Gastroesophageal sphincter (tissue), 4 donors: ENCODE measurements around the gene APOBEC3F. TPM values are rescaled to one million over a fixed set of nuclear protein-coding genes. Genes with fewer than 3 reads are reported as not detected.

Experiments
- ATAC-seq: fragments of 150-250 bp; one replicate; pipeline ENCODE4 v1.9.1; 2016; ENCODE audit warnings: mild to moderate bottlenecking, moderate library complexity
- H3K27ac ChIP-seq, 4 donors: fragments of 200-600 bp; sonication (generic) in 3 of 4; 1 replicate in 3 of 4; 2 replicates in 1 of 4; pipeline ENCODE4 v1.5.1; 2016 to 2019
- H3K27me3 ChIP-seq: fragments of 200-600 bp; sonication (generic); one replicate; pipeline ENCODE4 v1.5.1; 2019
- H3K36me3 ChIP-seq, 2 donors: fragments of 200-600 bp; sonication (generic); one replicate each; pipeline ENCODE4 v1.5.1; 2019; ENCODE audit warnings: control low read depth in 1 of 2
- H3K4me1 ChIP-seq, 3 donors: fragments of 200-600 bp; sonication (generic); 1 replicate in 2 of 3; 2 replicates in 1 of 3; pipeline ENCODE4 v1.5.1; 2016 to 2019; ENCODE audit warnings: control low read depth in 2 of 3
- H3K4me3 ChIP-seq, 2 donors: fragments of 200-600 bp; sonication (generic); one replicate each; pipeline ENCODE4 v1.5.1; 2019; ENCODE audit warnings: mild to moderate bottlenecking in 1 of 2, moderate library complexity in 1 of 2
- H3K9me3 ChIP-seq, 3 donors: fragments of 200-600 bp; sonication (generic); one replicate each; pipeline ENCODE4 v1.5.1; 2017 to 2019; ENCODE audit warnings: control low read depth in 2 of 3
- EP300 ChIP-seq: sonication (generic); formaldehyde crosslinking; IDR thresholded peaks from one replicate; pipeline ENCODE4 v1.6.1; 2017; ENCODE audit warnings: antibody characterized with exemption, mild to moderate bottlenecking
- POLR2A ChIP-seq, 2 donors: fragments of 450-650 bp; IDR thresholded peaks; one replicate each; pipeline ENCODE4 v1.6.1; 2017; ENCODE audit warnings: antibody characterized with exemption in 2 of 2, mild to moderate bottlenecking in 2 of 2, moderate library complexity in 1 of 2
- POLR2AphosphoS5 ChIP-seq: sonication (generic); formaldehyde crosslinking; IDR thresholded peaks from one replicate; pipeline ENCODE4 v1.6.1; 2017; ENCODE audit warnings: antibody characterized with exemption
- WGBS, 2 donors: methylation state at CpG; one replicate each; pipeline ENCODE4 v1.1.5; 2018; ENCODE audit warnings: low coverage in 1 of 2; 5-methylcytosine and 5-hydroxymethylcytosine counted together
- total RNA-seq, 4 donors: library from RNA; depleted of rRNA; stranded (reverse); fragments of >200 nt; gene quantifications; one replicate each; pipeline ENCODE4 v1.1.0, GENCODE V29; 2016
- TF ChIP-seq, protein P1 (sequence below), 4 experiments: fragments of 200-600 bp in 2 of 4; fragments of 450-650 bp in 2 of 4; sonication (generic) in 1 of 4; IDR thresholded peaks; one replicate each; pipeline ENCODE4 v1.5.1; 2017 to 2019; ENCODE audit warnings: antibody characterized with exemption in 4 of 4, mild to moderate bottlenecking in 2 of 4, moderate library complexity in 2 of 4

Gene APOBEC3F
- total RNA-seq, 4 donors from 2014 or later = 0.57 to 4.0 (median 1.9) TPM

DNA sequence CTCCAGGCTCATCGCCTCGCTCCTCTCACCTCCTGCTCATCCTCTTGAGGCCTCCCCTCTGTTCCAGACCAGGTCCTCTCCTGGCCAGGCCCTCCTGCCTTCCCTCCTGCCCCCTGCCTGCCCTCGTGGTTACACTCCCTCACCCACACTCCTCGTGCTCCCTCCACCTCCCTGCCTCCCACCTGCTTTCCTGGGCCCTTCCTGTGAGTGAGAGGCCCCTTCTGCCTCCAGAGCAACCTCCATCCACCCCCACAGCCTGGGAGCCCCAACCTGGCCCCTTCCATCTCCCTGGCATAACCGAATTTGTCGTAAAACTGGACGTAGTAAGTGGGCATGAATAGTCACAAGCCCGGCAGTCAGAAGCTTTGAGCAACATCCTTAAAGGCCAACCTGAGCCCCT lies 40.9 kb downstream of the APOBEC3F start:
- no peaks in the 10 kb centered on the region for H3K9me3 ChIP-seq
- WGBS, 2 donors = 59 to 81% methylated on average over 4 of the region's 8 CpGs
- no peak for ATAC-seq
- no peak overlapping the region for H3K27ac ChIP-seq
- no peaks in the 10 kb centered on the region for H3K27me3 ChIP-seq
- no peak overlapping the region for H3K4me3 ChIP-seq
- H3K36me3 ChIP-seq = peaks cover 0 to 24% of the 10 kb centered on the region in 2 donors
- peaks cover 0 to 13% (median 4%) of the 10 kb centered on the region in 3 donors for H3K4me1 ChIP-seq
- TF ChIP-seq POLR2AphosphoS5 (no peak), EP300 (no peak)

DNA sequence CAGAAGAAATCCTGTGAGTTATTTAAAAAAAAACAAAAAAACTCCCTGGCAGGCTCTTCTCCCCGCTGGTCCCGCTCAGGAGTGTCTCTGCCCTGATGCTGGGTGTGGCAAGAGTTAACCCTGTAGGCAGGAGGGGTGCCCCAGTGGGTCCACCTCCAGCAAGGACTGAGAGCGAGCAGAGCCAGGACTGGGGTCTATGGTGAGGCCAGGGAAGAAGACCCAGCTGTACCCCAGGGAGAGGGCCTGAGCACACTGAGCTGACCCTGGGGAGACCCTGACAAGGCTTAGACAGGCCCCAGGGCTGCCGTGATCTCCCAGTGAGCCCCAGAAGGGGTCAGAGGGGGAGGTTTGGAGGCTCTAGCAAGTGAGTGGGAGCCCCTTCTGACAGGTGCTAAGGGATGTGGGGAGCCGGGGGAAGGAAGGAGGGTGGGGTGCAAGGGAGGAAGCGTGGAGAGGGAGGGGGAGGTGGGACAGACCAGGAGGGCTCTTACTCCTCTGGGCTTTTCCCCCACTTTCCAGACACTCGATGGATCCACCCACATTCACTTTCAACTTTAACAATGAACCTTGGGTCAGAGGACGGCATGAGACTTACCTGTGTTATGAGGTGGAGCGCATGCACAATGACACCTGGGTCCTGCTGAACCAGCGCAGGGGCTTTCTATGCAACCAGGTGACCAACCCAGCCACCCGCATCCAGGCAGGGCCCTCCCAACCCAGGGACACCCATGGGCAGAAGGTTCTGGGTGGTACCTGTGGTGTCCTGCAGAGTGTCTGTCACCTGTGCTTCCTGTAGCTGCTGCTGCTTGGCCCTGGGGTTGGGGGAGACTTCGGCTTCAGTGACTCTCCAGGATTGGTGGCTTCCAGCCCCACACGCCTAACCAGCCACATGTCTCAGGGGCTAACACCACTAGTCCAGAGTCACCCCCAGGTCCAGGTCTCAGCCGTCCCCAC lies 42.8 kb downstream of the APOBEC3F start:
- Histone ChIP-seq H3K9me3 (no peaks in the 10 kb centered on the region), H3K4me3 (no peak overlapping the region), H3K27me3 (no peaks in the 10 kb centered on the region), H3K27ac (no peak overlapping the region), H3K36me3 (peaks cover 0 to 24% of the 10 kb centered on the region in 2 donors), H3K4me1 (peaks cover 0 to 13% (median 4%) of the 10 kb centered on the region in 3 donors)
- WGBS, 2 donors = 71 to 87% methylated on average over 7 to 11 of the region's 14 CpGs
- ATAC-seq = no peak
- TF ChIP-seq POLR2A (IDR thresholded peaks at IDR 0.05) (no peak), EP300 (no peak), POLR2AphosphoS5 (no peak)
- TF ChIP-seq, protein P1, sequence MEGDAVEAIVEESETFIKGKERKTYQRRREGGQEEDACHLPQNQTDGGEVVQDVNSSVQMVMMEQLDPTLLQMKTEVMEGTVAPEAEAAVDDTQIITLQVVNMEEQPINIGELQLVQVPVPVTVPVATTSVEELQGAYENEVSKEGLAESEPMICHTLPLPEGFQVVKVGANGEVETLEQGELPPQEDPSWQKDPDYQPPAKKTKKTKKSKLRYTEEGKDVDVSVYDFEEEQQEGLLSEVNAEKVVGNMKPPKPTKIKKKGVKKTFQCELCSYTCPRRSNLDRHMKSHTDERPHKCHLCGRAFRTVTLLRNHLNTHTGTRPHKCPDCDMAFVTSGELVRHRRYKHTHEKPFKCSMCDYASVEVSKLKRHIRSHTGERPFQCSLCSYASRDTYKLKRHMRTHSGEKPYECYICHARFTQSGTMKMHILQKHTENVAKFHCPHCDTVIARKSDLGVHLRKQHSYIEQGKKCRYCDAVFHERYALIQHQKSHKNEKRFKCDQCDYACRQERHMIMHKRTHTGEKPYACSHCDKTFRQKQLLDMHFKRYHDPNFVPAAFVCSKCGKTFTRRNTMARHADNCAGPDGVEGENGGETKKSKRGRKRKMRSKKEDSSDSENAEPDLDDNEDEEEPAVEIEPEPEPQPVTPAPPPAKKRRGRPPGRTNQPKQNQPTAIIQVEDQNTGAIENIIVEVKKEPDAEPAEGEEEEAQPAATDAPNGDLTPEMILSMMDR (IDR thresholded peaks at IDR 0.05) = no peak

DNA sequence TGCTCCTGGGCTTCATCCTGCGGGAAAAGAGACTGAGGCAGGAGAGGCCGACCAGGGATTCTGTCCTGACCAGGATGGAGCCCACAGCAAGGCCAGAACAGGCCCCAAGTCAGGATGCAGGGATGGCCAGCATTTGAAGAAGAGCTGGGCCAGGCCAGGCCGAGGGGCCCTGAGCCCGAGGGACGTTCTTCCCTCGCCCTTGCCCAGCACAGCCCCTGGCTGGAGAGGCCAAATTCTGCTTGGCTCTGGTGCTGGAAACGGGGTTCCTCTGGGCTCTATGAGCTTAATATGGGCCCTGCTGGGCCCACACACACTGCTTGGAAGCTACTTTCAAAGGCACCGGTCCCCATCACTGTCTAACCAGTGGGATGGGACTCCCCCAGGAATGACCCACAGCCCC lies 44.0 kb downstream of the APOBEC3F start:
- H3K9me3 ChIP-seq = no peaks in the 10 kb centered on the region
- peaks cover 0 to 24% of the 10 kb centered on the region in 2 donors for H3K36me3 ChIP-seq
- ATAC-seq = no peak
- no peak overlapping the region for H3K27ac ChIP-seq
- H3K4me1 ChIP-seq = peaks cover 0 to 15% (median 4%) of the 10 kb centered on the region in 3 donors
- 80% methylated on average over 2 of the region's 8 CpGs; no CpG with 5 or more reads in 1 of the 2 donors for WGBS, 2 donors
- H3K4me3 ChIP-seq = no peak overlapping the region
- TF ChIP-seq POLR2AphosphoS5 = no peak
- no peak for TF ChIP-seq EP300
- TF ChIP-seq, protein P1 (IDR thresholded peaks at IDR 0.05) = no peak
- TF ChIP-seq POLR2A (IDR thresholded peaks at IDR 0.05) = no peak
- H3K27me3 ChIP-seq = no peaks in the 10 kb centered on the region

DNA sequence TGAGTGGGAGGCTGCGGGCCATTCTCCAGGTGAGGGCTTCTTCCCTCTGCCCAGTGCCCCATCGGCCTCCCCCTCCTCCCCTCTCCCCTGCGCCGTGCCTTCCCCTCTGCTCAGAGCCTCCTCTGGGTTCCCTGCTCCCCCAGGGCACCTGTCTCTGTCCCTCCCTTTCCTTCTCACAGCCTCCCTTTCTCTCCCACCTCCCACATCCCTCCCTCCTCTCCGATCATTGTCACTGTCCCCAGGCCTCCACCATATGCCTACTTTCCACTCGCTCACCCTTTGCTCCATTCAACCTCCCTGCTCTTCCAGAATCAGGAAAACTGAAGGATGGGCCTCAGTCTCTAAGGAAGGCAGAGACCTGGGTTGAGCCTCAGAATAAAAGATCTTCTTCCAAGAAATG lies 46.4 kb downstream of the APOBEC3F start:
- H3K27ac ChIP-seq = no peak overlapping the region
- ATAC-seq = no peak
- H3K9me3 ChIP-seq = no peaks in the 10 kb centered on the region
- no peak overlapping the region for H3K4me3 ChIP-seq
- WGBS, 2 donors = 93 to 100% methylated on average over 3 of the region's 6 CpGs
- peaks cover 0 to under 1% of the 10 kb centered on the region in 2 donors for H3K36me3 ChIP-seq
- TF ChIP-seq POLR2AphosphoS5 (no peak), POLR2A (IDR thresholded peaks at IDR 0.05) (no peak), EP300 (no peak)
- TF ChIP-seq, protein P1 (IDR thresholded peaks at IDR 0.05) = no peak
- peaks cover 0 to 15% (median 4%) of the 10 kb centered on the region in 3 donors for H3K4me1 ChIP-seq
- H3K27me3 ChIP-seq = no peaks in the 10 kb centered on the region

DNA sequence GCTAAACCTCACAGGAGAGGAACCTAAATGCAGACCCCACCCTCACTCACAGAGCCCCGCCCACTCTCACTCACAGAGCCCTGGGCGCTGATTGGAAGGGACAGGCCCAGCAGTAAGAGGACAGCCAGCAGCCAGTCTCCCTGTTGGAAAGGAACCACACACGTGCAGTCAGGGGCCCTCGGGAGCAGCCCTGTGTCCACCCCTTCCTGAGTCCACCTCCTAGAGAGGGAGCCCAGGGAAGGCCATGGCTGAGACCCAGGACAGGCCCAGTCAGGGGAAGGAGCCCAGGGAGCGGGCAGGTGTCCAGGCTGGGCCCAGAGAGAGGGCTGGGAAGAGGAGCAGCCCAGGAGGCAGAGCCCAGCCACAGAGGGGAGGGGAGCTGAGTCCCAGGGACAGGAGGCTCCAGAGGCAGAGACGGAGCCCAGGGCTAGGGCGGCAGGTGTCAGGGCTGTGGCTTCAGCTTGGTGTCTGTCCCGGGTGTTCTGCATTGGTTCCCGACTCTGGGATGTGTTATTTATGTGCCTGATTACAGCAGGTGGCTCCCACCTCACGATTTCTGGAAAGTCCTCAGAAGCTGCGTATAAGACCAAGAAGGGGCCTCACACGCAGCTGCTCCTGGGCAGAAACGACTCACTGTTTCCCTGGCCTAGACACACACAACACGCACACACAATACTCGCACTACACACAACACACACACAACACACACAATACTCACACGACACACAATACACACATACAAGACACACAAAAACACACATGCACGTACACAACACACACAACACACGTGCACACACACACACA lies 47.4 kb downstream of the APOBEC3F start:
- Histone ChIP-seq H3K4me3 (no peak overlapping the region), H3K27me3 (no peaks in the 10 kb centered on the region), H3K4me1 (peaks cover 0 to 15% (median 4%) of the 10 kb centered on the region in 3 donors), H3K9me3 (no peaks in the 10 kb centered on the region), H3K27ac (peak overlapping the region in 2 of 4 donors; percentile 4 to 42), H3K36me3 (no peaks in the 10 kb centered on the region)
- ATAC-seq = peak; percentile 72
- WGBS, 2 donors = 47 to 48% methylated on average over 7 to 10 of the region's 18 CpGs
- TF ChIP-seq EP300 = no peak
- TF ChIP-seq POLR2AphosphoS5 = no peak
- no peak for TF ChIP-seq POLR2A (IDR thresholded peaks at IDR 0.05)
- TF ChIP-seq, protein P1 (IDR thresholded peaks at IDR 0.05) = no peak
